MM.1S (cell line): ENCODE data around the gene NAALADL2.
A peak's percentile ranks its signal among the peaks of the same experiment; 100 is the strongest.

Experiments used
- DNase-seq: peaks from one replicate; pipeline ENCODE4 v3.0.0-alpha.2; 2015
- H2AFZ ChIP-seq: fragments of 300-600 bp; sonication (generic); 2 replicates; pipeline ENCODE4 v1.6.0; 2016; ENCODE audit warnings: antibody characterized with exemption, low read length
- H3F3A ChIP-seq: fragments of 300-600 bp; sonication (generic); 2 replicates; pipeline ENCODE4 v1.6.1; 2016; ENCODE audit warnings: mild to moderate bottlenecking, antibody characterized with exemption, low read length, moderate library complexity, mixed read lengths; ENCODE audit not compliant: insufficient read depth
- H3K27ac ChIP-seq: fragments of 300-600 bp; sonication (generic); 2 replicates; pipeline ENCODE4 v1.5.1; 2016; ENCODE audit warnings: mild to moderate bottlenecking, low read length
- H3K27me3 ChIP-seq: fragments of 300-600 bp; sonication (generic); replicated peaks from 2 replicates; pipeline ENCODE4 v1.6.0; 2016; ENCODE audit warnings: low read length; ENCODE audit not compliant: insufficient read depth
- H3K36me3 ChIP-seq: fragments of 300-600 bp; sonication (generic); replicated peaks from 2 replicates; pipeline ENCODE4 v1.6.1; 2016; ENCODE audit warnings: mild to moderate bottlenecking, low read length, mixed read lengths; ENCODE audit not compliant: insufficient read depth
- H3K4me1 ChIP-seq: fragments of 300-600 bp; sonication (generic); 2 replicates; pipeline ENCODE4 v1.6.1; 2016; ENCODE audit warnings: low read length, mixed read lengths
- H3K4me2 ChIP-seq: fragments of 300-600 bp; sonication (generic); 2 replicates; pipeline ENCODE4 v1.6.0; 2016; ENCODE audit warnings: low read depth, low read length
- H3K4me3 ChIP-seq: fragments of 300-600 bp; sonication (generic); 2 replicates; pipeline ENCODE4 v1.5.1; 2016; ENCODE audit warnings: low read length, mixed read lengths
- H3K79me2 ChIP-seq: fragments of 300-600 bp; sonication (generic); 2 replicates; pipeline ENCODE4 v1.6.1; 2016; ENCODE audit warnings: mixed run types, low read length, mixed read lengths
- H3K9ac ChIP-seq: fragments of 300-600 bp; sonication (generic); 2 replicates; pipeline ENCODE4 v1.6.1; 2016; ENCODE audit warnings: low read length, mixed read lengths
- H3K9me2 ChIP-seq: fragments of 300-600 bp; sonication (generic); replicated peaks from 2 replicates; pipeline ENCODE4 v1.6.1; 2016; ENCODE audit warnings: mild to moderate bottlenecking, low read length, mixed read lengths; ENCODE audit not compliant: insufficient read depth
- H3K9me3 ChIP-seq: fragments of 300-600 bp; sonication (generic); replicated peaks from 2 replicates; pipeline ENCODE4 v1.6.1; 2016; ENCODE audit warnings: mild to moderate bottlenecking, low read length, mixed read lengths; ENCODE audit not compliant: insufficient read depth
- H4K20me1 ChIP-seq: fragments of 300-600 bp; sonication (generic); 2 replicates; pipeline ENCODE4 v1.6.1; 2016; ENCODE audit warnings: mild to moderate bottlenecking, low read length, moderate library complexity, mixed read lengths; ENCODE audit not compliant: insufficient read depth
- CTCF ChIP-seq: fragments of 300-600 bp; sonication (generic); IDR thresholded peaks from 2 replicates; pipeline ENCODE4 v1.5.1; 2016; ENCODE audit warnings: antibody characterized with exemption, low read length, mixed read lengths
- EZH2 ChIP-seq: fragments of 300-600 bp; sonication (generic); optimal IDR thresholded peaks from 2 replicates; pipeline ENCODE3; 2017; ENCODE audit warnings: low read depth, mild to moderate bottlenecking, antibody characterized with exemption, low read length, mixed read lengths
- EZH2phosphoT487 ChIP-seq: fragments of 300-600 bp; sonication (generic); IDR thresholded peaks from 2 replicates; pipeline ENCODE4 v1.6.1; 2018; ENCODE audit warnings: antibody characterized with exemption, low read length

The NAALADL2 gene

DNA sequence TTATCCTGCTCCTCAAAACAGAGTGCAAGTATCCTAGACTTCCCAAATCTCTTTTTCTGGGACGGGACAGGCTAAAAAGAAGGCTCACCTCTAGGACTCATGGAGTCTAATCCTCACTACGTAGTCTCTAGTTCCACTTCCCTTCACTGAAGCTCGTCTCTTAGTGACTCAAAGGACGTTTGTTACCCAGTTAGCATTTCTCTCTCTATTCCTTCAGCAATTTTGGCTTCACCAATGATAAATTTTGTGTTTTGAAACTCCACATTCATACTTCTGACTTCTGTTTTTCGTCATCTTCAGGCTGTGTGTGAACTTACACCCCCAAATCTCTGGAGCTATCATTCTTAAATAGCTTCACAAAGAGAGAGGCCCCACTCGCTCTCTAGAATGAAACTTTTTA lies 627.1 kb downstream of the NAALADL2 start:
- no peaks in the 10 kb centered on the region for H3K9me2 ChIP-seq
- no peaks in the 10 kb centered on the region for H3K79me2 ChIP-seq
- H3K4me1 ChIP-seq, result peaks cover 24% of the 10 kb centered on the region
- H3K9ac ChIP-seq, result no peak overlapping the region
- peaks cover 16% of the 10 kb centered on the region for H3F3A ChIP-seq
- no peaks in the 10 kb centered on the region for H4K20me1 ChIP-seq
- no peak for DNase-seq
- no peaks in the 10 kb centered on the region for H3K9me3 ChIP-seq
- H3K4me2 ChIP-seq, result no peak overlapping the region
- H3K27me3 ChIP-seq, result no peaks in the 10 kb centered on the region
- TF ChIP-seq EZH2 (no peak), EZH2phosphoT487 (no peak), CTCF (no peak)
- H2AFZ ChIP-seq, result no peak overlapping the region
- no peak overlapping the region for H3K4me3 ChIP-seq
- no peak overlapping the region for H3K27ac ChIP-seq
- no peaks in the 10 kb centered on the region for H3K36me3 ChIP-seq

DNA sequence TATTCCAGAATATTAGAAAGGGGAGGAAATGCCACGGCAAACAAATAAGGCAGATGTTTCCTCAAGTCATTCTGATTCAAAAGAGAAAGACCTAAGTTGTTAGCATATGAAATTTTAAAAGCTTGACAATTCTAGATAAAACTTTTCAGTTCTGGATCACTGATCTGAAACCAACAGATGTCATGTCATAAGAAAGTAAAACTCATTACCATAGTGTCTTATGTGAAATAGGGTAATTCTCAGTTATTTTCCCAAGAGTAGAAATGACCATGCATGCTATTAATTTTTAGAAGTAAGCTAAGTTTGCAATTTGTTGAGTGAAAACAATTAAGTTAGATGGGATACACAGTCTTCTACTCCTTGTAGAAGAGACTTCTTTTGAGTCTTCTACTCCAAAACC lies 630.3 kb downstream of the NAALADL2 start:
- 0 out of 2 replicates have a peak overlapping the region, but pooled peaks have one; percentile 25 for H2AFZ ChIP-seq
- peaks cover 24% of the 10 kb centered on the region for H3K4me1 ChIP-seq
- H3K27me3 ChIP-seq, result no peaks in the 10 kb centered on the region
- H3F3A ChIP-seq, result peaks cover 16% of the 10 kb centered on the region
- TF ChIP-seq EZH2, result no peak
- no peak for TF ChIP-seq EZH2phosphoT487
- TF ChIP-seq CTCF, result no peak
- no peaks in the 10 kb centered on the region for H3K36me3 ChIP-seq
- H3K9ac ChIP-seq, result no peak overlapping the region
- no peaks in the 10 kb centered on the region for H3K9me3 ChIP-seq
- peak overlapping the region; percentile 46 for H3K4me2 ChIP-seq
- H4K20me1 ChIP-seq, result no peaks in the 10 kb centered on the region
- peak overlapping the region; percentile 64 for H3K27ac ChIP-seq
- H3K79me2 ChIP-seq, result no peaks in the 10 kb centered on the region
- no peak overlapping the region for H3K4me3 ChIP-seq
- H3K9me2 ChIP-seq, result no peaks in the 10 kb centered on the region; the same call in none of the 2 replicates
- peak; percentile 86 for DNase-seq

- Histone ChIP-seq H3K27me3 (no peaks in the 10 kb centered on the region), H3K36me3 (no peaks in the 10 kb centered on the region), H3K4me1 (peaks cover 15% of the 10 kb centered on the region), H3F3A (peaks cover 16% of the 10 kb centered on the region), H3K9me3 (no peaks in the 10 kb centered on the region), H2AFZ (no peak overlapping the region), H4K20me1 (no peaks in the 10 kb centered on the region), H3K79me2 (no peaks in the 10 kb centered on the region), H3K27ac (no peak overlapping the region), H3K4me3 (no peak overlapping the region), H3K9me2 (no peaks in the 10 kb centered on the region; the same call in none of the 2 replicates), H3K4me2 (no peak overlapping the region), H3K9ac (no peak overlapping the region)
- TF ChIP-seq CTCF (no peak), EZH2phosphoT487 (no peak), EZH2 (no peak)
- no peak for DNase-seq
These were observed 634.2 kb downstream of the NAALADL2 start for GRCh38 chr3:175493301-175493700.
